Neutrophil (primary cell): ENCODE measurements around the gene SNAP47.
"Not testable (repeated sequence)": the region's sequence is repeated elsewhere in the genome, so short reads cannot be mapped to it uniquely, and the experiment has no call there.

Experiments
- H3K27ac ChIP-seq: fragments of 200-600 bp; sonication (generic); 2 replicates; pipeline ENCODE4 v1.5.1; 2016; ENCODE audit warnings: mild to moderate bottlenecking, moderate library complexity
- H3K27me3 ChIP-seq: fragments of 200-600 bp; sonication (generic); 2 replicates; pipeline ENCODE4 v1.6.0; 2016; ENCODE audit warnings: mild to moderate bottlenecking
- H3K36me3 ChIP-seq: fragments of 200-600 bp; sonication (generic); 2 replicates; pipeline ENCODE4 v1.5.1; 2017
- H3K4me1 ChIP-seq, 2 experiments: fragments of 200-600 bp in 1 of 2; sonication (generic) in 1 of 2; 1 replicate in 1 of 2; 2 replicates in 1 of 2; pipeline versions ENCODE4 v1.5.1 to v1.6.1; 2013 to 2016; ENCODE audit warnings: low read depth in 1 of 2, low read length in 1 of 2, mild to moderate bottlenecking in 1 of 2, moderate library complexity in 1 of 2; ENCODE audit not compliant: control insufficient read depth in 1 of 2, insufficient read depth in 1 of 2
- H3K4me3 ChIP-seq, 2 experiments: fragments of 200-600 bp in 1 of 2; sonication (generic) in 1 of 2; 1 replicate in 1 of 2; 2 replicates in 1 of 2; pipeline ENCODE4 v1.5.1; 2013 to 2016; ENCODE audit warnings: low read depth in 1 of 2, low read length in 1 of 2, mild to moderate bottlenecking in 1 of 2, moderate library complexity in 1 of 2
- H3K9me3 ChIP-seq: fragments of 200-600 bp; sonication (generic); 2 replicates; pipeline ENCODE4 v1.5.1; 2016
- TF ChIP-seq, protein P1 (sequence below): fragments of 200-600 bp; sonication (generic); IDR thresholded peaks from 2 replicates; pipeline ENCODE4 v1.5.1; 2016; ENCODE audit warnings: antibody characterized with exemption

SNAP47 gene, protein sequence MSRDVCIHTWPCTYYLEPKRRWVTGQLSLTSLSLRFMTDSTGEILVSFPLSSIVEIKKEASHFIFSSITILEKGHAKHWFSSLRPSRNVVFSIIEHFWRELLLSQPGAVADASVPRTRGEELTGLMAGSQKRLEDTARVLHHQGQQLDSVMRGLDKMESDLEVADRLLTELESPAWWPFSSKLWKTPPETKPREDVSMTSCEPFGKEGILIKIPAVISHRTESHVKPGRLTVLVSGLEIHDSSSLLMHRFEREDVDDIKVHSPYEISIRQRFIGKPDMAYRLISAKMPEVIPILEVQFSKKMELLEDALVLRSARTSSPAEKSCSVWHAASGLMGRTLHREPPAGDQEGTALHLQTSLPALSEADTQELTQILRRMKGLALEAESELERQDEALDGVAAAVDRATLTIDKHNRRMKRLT

DNA sequence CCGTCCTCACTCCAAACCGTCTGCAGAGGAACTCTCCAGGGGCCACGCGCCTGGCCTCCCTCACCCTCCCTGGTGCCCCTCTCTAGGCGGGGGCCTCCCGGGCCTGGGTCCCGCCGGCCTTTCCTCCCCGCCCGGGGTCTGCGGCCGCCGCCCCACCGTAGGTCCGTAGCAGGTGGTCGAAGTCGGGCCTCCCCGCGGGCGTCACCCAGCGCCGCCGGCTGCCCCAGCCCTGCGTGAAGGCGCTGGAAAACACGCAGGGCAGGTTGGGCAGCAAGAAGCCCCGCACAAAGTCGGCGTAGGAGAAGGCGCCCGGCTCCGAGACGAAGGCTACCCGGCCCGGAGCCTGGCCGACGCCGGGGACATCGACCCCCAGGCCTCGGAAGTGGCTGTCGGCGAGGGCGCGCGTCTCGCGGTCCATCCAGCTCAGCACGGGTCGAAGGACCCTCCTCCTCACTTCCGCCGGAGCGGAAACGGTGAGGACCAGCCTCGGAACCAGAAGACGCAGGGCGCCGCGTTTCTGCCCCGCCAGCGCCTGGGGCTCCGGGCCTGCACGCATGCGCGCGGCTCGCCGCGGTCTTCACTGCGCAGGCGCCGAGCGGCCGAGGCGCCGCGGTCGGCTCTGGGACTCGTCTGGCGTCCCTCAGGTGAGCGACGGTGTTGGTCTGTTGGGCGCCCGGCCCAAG, at the start of gene SNAP47, which contains the start of gene JMJD4:
Gene SNAP47 (plus strand): TSS at position 580 of the 683 bp plus-strand sequence. CDS start 12,302 bp downstream, outside the sequence.
Gene JMJD4 (minus strand): TSS at position 447 of the 683 bp plus-strand sequence. CDS start 29 bp downstream, at position 418.
- TF ChIP-seq, protein P1, sequence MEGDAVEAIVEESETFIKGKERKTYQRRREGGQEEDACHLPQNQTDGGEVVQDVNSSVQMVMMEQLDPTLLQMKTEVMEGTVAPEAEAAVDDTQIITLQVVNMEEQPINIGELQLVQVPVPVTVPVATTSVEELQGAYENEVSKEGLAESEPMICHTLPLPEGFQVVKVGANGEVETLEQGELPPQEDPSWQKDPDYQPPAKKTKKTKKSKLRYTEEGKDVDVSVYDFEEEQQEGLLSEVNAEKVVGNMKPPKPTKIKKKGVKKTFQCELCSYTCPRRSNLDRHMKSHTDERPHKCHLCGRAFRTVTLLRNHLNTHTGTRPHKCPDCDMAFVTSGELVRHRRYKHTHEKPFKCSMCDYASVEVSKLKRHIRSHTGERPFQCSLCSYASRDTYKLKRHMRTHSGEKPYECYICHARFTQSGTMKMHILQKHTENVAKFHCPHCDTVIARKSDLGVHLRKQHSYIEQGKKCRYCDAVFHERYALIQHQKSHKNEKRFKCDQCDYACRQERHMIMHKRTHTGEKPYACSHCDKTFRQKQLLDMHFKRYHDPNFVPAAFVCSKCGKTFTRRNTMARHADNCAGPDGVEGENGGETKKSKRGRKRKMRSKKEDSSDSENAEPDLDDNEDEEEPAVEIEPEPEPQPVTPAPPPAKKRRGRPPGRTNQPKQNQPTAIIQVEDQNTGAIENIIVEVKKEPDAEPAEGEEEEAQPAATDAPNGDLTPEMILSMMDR = peak; percentile 22
- no peaks in the 10 kb centered on the region for H3K9me3 ChIP-seq
- peaks cover 1% of the 10 kb centered on the region for H3K27me3 ChIP-seq
- H3K27ac ChIP-seq = peak within 1 kb of the TSS; percentile 60
- peaks cover 16 to 17% of the 10 kb centered on the region in 2 experiments for H3K4me1 ChIP-seq
- H3K36me3 ChIP-seq = peaks cover 24% of the 10 kb centered on the region
- peak within 1 kb of the TSS; percentile 79 to 83 for H3K4me3 ChIP-seq

DNA sequence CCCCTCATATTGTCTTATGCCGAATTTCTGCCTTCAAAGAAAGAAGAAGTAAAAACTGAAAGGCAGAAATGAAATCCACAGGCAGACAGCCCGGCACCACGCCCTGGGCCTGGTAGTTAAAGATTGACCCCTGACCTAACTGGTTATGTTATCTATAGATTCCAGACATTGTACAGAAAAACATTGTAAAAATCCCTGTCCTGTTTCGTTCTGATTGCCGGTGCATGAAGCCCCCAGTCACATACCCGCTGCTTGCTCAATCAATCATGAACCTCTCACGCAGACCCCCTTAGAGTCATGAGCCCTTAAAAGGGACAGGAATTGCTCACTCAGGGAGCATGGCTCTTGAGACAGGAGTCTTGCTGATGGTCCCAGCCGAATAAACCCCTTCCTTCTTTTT, 49.4 kb upstream of the SNAP47 start:
- Histone ChIP-seq H3K36me3 (no peaks in the 10 kb centered on the region), H3K27me3 (no peaks in the 10 kb centered on the region), H3K27ac (no peak overlapping the region), H3K4me3 (no peak overlapping the region), H3K4me1 (no peaks in the 10 kb centered on the region), H3K9me3 (peaks cover 5% of the 10 kb centered on the region)
- TF ChIP-seq, protein P1 = no peak

DNA sequence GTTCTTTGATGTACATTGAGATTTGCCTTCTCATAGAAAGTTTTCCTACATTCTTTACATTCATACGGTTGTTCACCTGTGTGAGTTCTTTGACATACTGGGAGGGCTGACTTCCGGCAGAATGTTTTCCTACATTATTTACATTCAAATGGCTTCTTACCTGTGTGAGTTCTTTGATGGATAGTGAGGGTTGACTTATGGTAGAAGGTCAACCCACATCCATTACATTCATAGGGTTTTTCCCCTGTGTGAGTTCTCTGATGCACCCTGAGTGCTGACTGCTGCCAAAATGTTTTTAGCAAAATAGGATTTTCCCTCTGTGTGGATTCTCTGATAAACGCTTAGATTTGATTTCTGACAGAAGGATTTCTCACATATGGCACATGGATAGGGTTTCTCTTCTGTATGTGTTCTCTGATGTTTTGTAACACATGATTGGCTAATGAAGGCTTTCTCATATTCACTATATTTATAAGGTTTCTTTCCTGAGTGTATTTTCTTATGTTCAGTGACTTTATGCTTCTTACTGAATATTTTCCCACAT, 37.8 kb upstream of the SNAP47 start:
- TF ChIP-seq, protein P1 = no peak
- Histone ChIP-seq H3K4me3 (no peak overlapping the region), H3K27ac (no peak overlapping the region), H3K36me3 (no peaks in the 10 kb centered on the region), H3K9me3 (no peaks in the 10 kb centered on the region), H3K27me3 (no peaks in the 10 kb centered on the region), H3K4me1 (no peaks in the 10 kb centered on the region)

DNA sequence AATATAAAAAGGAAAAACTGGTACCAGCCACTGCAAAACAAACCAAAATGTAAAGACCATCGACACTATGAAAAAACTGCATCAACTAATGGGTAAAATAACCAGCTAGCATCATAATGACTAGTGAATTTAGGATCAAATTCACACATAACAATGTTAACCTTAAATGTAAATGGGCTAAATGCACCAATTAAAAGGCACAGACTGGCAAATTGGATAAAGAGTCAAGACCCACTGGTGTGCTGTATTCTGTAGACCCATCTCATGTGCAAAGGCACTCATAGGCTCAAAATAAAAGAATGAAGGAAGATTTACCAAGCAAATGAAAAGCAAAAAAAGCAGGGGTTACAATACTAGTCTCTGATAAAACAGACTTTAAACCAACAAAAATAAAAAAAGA, 33.6 kb upstream of the SNAP47 start:
- H3K4me3 ChIP-seq, H3K27me3 ChIP-seq, H3K9me3 ChIP-seq, H3K36me3 ChIP-seq, H3K4me1 ChIP-seq, H3K27ac ChIP-seq: not testable (repeated sequence)

DNA sequence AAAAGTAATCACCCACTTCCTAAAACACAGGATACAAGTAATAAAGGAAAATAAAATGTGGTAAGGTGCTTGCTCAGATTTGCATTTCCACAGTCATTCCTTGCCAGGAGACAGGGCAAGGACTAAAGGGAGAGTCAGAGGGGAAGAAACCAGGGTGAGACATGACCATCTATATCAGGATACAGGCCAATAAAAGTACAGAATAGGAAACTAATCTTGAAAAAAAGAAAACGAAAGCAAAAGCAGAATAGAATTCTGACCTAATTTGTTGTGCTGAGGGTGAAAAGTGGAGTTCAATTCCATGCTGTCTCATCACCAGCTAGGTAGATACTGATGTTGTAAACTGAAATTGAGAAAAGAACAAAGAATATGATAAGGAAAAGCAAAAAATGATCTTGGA, 27.4 kb upstream of the SNAP47 start:
- TF ChIP-seq, protein P1 = no peak
- no peaks in the 10 kb centered on the region for H3K36me3 ChIP-seq
- H3K9me3 ChIP-seq = no peaks in the 10 kb centered on the region
- H3K4me3 ChIP-seq = no peak overlapping the region
- no peak overlapping the region for H3K27ac ChIP-seq
- H3K4me1 ChIP-seq = no peaks in the 10 kb centered on the region
- no peaks in the 10 kb centered on the region for H3K27me3 ChIP-seq

DNA sequence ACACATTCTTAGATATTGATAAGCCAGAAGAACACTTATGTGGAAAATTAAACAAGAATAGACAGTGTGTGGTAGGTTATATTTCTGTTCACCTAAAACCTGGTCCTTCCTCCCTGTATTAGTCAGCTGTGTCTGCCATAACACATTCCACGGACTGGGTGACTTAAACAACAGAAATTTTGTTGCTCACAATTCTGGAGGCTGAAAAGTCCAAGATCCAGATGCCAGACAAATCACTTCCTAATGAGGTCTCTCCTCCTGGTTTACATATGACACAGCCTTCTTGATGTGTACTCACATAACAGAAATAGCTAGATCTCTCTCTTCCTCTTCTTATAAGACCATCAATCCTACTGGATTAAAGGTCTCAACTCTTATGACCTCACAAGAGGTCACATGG, 25.8 kb upstream of the SNAP47 start:
- no peaks in the 10 kb centered on the region for H3K36me3 ChIP-seq
- H3K27ac ChIP-seq = no peak overlapping the region
- H3K4me1 ChIP-seq = no peaks in the 10 kb centered on the region
- no peaks in the 10 kb centered on the region for H3K27me3 ChIP-seq
- H3K9me3 ChIP-seq = no peaks in the 10 kb centered on the region
- TF ChIP-seq, protein P1 = no peak
- H3K4me3 ChIP-seq = no peak overlapping the region

DNA sequence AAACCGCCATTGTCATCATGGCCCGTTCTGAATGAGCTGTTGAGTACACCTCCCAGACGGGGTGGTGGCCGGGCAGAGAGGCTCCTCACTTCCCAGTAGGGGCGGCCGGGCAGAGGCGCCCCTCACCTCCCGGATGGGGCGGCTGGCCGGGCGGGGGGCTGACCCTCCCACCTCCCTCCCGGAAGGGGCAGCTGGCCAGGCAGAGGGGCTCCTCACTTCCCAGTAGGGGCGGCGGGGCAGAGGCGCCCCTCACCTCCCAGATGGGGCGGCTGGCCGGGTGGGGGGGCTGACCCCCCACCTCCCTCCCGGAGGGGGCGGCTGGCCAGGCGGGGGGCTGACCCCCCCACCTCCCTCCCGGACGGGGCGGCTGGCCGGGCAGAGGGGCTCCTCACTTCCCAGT, 24.8 kb upstream of the SNAP47 start:
- H3K4me3 ChIP-seq, H3K9me3 ChIP-seq, H3K4me1 ChIP-seq, H3K27ac ChIP-seq, H3K36me3 ChIP-seq, H3K27me3 ChIP-seq: not testable (repeated sequence)
